ENCODE data around the gene MCU.
"Not testable (repeated sequence)": the region's sequence is repeated elsewhere in the genome, so short reads cannot be mapped to it uniquely, and the experiment has no call there.

The MCU gene

GRCh38 chr10:72732521-72732920 lies 40.6 kb downstream of the MCU start:
- no peak for DNase-seq

- DNase-seq, result no peak
Measured at GRCh38 chr10:72733989-72734388, 42.0 kb downstream of the MCU start.

- no peak for DNase-seq
Measured at GRCh38 chr10:72735288-72735936, 43.5 kb downstream of the MCU start.

- no peak for DNase-seq
Measured at GRCh38 chr10:72736176-72736827, 44.4 kb downstream of the MCU start.

GRCh38 chr10:72736828-72737220 lies 44.9 kb downstream of the MCU start:
- no peak for DNase-seq

- DNase-seq, result not testable (repeated sequence)
Measured at GRCh38 chr10:72737357-72737756, 45.4 kb downstream of the MCU start.

- DNase-seq, result no peak
Measured at GRCh38 chr10:72738486-72738885, 46.5 kb downstream of the MCU start.

- no peak for DNase-seq
Measured at GRCh38 chr10:72740528-72740927, 48.6 kb downstream of the MCU start.

GRCh38 chr10:72742092-72742491 lies 50.1 kb downstream of the MCU start:
- DNase-seq, result no peak

GRCh38 chr10:72742797-72743196 lies 50.9 kb downstream of the MCU start:
- no peak for DNase-seq

- no peak for DNase-seq
Measured at GRCh38 chr10:72744566-72744965, 52.6 kb downstream of the MCU start.

- DNase-seq, result no peak
Measured at GRCh38 chr10:72746426-72747363, 54.8 kb downstream of the MCU start.

- DNase-seq, result no peak
Measured at GRCh38 chr10:72747521-72747920, 55.6 kb downstream of the MCU start.

- no peak for DNase-seq
Measured at GRCh38 chr10:72753760-72754231, 61.9 kb downstream of the MCU start.

- no peak for DNase-seq
Measured at GRCh38 chr10:72754275-72755032, 62.5 kb downstream of the MCU start.

GRCh38 chr10:72756674-72757385 lies 64.9 kb downstream of the MCU start:
- DNase-seq, result no peak

- no peak for DNase-seq
Measured at GRCh38 chr10:72757732-72758131, 65.8 kb downstream of the MCU start.

- not testable (repeated sequence) for DNase-seq
Measured at GRCh38 chr10:72758930-72759329, 67.0 kb downstream of the MCU start.

- DNase-seq, result no peak
Measured at GRCh38 chr10:72759584-72759983, 67.6 kb downstream of the MCU start.

- no peak for DNase-seq
Measured at GRCh38 chr10:72761498-72761897, 69.6 kb downstream of the MCU start.

GRCh38 chr10:72762042-72762441 lies 70.1 kb downstream of the MCU start:
- no peak for DNase-seq

- DNase-seq, result no peak
Measured at GRCh38 chr10:72763201-72763600, 71.3 kb downstream of the MCU start.

All from stimulated activated CD4-positive, alpha-beta T cell treated with anti-CD3 and anti-CD28 coated beads, Interleukin-4, amount 100 ng/mL, for 24 hours (primary cell).